NOMO-1 (cell line): Measurements from ENCODE around the gene CHI3L1.
A peak's percentile ranks its signal among the peaks of the same experiment; 100 is the strongest.
"Not testable (repeated sequence)": the region's sequence is repeated elsewhere in the genome, so short reads cannot be mapped to it uniquely, and the experiment has no call there.

Experiments
- DNase-seq, 2 experiments: peaks; one replicate each; lab custom pipeline; 2025; ENCODE audit not compliant: unreplicated experiment in 2 of 2; lab: John Stamatoyannopoulos, UW

Gene CHI3L1

GRCh38 chr1:203186446-203187303 is at the start of gene CHI3L1:
TSS of gene CHI3L1 (minus strand) at chr1:203186704. CDS start at chr1:203186623, 81 bp downstream.
- peak; percentile 51 to 67 for DNase-seq

DNA sequence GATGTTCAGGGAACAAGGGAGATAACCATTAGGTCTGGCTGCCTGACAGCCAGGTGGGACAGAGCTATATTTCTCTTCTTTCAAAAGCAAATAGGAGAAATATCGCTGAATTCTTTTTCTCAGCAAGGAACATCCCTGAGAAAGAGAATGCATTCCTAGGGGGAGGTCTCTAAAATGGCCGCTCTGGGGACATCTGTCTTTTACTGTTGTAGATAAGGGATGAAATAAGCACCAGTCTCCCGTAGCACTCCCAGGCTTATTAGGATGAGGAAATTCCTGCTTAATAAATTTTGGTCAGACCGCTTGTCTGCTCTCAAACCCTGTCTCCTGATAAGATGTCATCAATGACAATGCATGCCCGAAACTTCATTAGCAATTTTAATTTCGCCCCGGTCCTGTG is 48.4 kb upstream of the CHI3L1 start:
- DNase-seq, result not testable (repeated sequence)

- DNase-seq, result no peak
Observed at GRCh38 chr1:203229471-203230135, 43.1 kb upstream of the CHI3L1 start, which contains the start of gene CHIT1. TSS of gene CHIT1 (minus strand) at chr1:203229673. CDS start at chr1:203229636, 37 bp downstream.

DNA sequence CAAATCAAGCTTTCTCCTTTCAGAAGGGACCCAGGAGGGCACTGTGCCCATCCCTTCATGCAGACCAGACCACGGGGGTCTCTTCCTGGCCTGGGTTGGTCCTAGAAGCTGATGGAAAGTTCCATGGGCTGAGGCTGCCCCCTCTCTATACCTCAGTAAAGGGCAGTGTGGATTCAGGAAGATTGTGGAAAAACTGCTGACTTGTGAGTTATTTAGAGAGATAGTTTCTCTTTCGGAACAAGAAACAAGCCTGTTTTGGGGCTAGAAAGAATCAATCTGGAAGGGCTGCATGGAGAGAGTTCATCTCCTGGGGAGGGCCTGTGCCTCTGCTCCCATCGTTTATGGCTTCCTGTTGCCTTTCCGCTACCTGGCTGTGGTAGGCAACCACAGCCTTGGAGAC is 42.2 kb upstream of the CHI3L1 start:
- no peak for DNase-seq

DNA sequence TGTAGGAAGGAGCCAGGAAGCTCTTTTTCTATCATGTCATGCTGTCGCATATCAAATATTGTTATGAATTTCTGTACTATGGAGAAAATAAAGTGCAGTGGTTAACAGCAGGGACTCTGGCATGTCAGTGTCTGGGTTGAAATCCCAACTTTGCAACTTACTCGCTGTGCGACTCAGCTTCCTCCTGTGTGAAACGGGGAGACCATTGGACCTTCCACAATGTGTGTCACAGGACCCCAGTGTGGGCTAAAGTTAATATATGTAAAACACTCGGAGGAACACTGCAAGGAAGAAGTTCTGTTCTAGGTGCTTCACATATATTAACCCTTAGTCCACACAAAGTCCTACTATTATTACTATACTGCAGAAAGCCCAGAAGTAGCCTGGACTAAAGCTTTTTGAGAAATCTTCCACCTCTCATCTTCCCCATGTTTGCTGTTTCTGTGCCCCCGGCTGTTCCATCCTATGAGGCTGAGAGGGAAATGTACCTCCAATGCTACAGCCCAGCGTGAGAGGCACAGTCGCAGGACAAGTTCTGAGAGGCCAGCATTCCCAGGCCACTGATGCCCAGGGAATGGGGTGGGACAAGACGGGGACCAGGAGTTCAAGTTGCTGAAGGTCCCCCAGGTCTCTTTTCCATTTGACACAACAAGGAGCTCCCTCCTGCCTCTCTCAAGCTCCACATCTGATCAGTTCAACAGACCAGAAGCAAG is 41.0 kb upstream of the CHI3L1 start:
- no peak for DNase-seq

GRCh38 chr1:203225071-203225470 is 38.6 kb upstream of the CHI3L1 start:
- DNase-seq, result peak in 1 of 2 experiments; percentile 8

GRCh38 chr1:203223012-203223775 is 36.7 kb upstream of the CHI3L1 start:
- no peak for DNase-seq

- no peak for DNase-seq
Observed at GRCh38 chr1:203219934-203220333, 33.4 kb upstream of the CHI3L1 start.

DNA sequence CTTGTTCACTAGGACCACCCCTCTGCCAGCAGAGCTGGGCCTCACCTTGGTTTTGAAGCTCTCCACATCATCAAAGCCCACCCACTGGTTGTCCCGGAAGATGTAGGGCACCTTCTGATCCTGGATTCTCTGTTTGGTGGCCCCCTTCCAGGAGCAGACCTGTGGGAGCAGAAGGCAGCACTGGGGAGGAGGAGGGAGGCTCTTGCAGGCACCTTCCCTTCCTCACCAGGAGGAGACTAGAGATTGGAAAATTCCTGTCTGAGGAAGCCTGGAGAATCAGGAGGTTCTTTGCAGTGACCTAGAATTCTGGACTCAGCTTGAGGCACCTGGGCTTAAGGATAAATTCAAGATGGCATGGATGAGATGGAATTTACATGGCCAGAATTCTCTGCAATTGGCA is 32.7 kb upstream of the CHI3L1 start:
- DNase-seq, result no peak

GRCh38 chr1:203217668-203218067 is 31.2 kb upstream of the CHI3L1 start:
- no peak for DNase-seq

DNA sequence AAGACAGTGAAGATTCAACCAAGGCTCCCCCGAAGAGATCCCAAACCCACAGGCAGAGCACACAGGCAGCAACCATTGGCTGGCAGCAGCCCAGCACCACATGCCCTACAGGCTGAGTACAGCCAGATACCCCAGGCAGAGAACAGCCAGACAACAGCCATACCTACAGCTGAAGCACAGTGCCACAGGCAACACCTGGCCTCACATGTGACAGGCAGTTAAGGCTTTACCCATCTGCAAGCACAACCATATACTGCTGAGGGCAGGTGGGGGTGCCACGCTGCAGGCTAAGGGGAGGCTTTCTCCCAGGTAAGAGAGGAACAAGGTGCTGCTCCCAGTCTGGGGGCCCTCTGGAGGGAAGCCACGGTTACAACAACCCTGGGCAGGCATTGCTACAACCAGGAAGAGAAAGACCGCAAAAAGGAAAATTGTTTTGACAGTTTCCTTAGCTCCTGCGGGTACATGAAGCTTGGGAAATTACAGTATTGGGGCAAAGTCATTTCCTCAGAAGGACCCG is 30.7 kb upstream of the CHI3L1 start:
- peak in 1 of 2 experiments; percentile 22 for DNase-seq

DNA sequence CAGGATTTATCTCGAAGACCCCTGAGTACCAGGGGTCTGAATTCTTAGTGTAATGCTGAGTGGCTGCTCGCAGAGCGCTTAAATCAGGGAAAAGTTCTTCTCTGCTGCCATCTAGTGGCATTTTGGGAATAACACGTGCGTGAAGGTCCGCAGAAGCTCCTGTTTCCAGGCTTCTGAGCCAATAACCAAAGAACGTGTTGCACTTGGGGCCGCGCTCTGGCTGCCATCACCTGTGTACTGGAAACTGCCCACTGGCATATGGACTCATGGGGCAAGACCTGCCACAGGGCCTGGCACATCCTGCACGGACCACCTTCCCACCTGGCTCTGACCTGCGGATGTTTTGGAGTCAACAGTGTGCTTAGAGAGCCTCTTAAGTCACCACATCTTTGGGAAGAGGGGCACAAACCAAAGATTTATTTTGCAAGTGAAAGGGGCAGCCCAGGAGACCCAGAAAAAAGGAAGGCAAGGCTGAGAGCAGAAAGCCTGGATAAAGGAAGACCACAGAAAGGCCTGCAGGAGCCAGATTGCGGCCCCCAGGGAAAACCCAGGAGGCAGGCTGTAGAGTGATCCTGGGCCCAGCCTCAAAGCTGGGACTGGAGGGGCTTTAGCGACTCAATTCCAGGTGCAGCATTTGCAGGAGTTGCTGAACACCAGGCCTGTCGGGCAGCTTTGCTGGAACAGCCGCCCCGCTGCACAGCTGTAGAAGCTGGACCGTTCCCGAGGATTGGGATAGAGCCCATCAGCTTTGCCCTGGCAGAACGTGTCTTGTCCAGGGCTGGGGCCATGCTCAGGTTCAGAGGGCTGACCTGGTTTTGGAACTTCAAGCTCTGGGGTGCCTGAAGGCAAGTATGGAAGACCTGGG is 30.0 kb upstream of the CHI3L1 start:
- peak; percentile 48 to 77 for DNase-seq

DNA sequence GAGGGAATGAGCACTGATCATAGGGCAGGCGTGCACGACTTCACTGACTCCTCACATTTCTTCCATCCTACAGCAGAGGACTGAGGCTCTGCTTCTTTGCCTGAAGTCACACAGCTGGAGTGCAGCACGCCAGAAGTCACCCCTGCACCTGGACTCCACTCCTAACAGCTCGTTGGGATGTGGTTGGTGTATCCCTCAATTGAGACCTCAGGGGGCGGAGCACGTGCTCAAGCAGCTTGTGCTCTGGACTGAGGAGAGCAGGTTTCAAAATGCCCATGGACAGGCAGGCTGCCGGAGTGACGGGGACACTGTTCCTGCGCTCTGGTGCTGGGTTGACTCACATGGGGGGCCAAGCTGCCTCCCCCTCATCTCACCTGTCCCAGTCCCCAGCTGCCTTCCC is 29.1 kb upstream of the CHI3L1 start:
- no peak for DNase-seq

DNA sequence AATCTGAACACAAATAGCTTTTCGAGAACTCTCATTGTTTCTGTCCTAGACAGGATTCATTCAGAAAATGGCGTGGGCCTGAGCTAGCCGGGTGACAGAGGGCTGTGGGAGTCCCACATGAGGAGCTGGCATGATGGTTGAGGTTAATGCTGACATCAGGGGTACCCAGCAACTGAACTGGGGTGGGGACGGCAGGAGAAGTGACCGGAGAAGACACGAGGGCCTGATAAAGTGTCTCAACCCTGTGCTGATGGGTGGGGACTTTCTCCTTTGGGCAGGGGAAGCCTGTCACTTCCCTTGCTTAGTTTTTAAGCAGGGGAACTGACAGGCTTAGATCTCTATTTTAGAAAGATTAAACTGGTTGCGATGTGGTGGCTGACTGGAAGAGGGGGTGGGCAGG is 28.4 kb upstream of the CHI3L1 start:
- DNase-seq, result peak; percentile 32 to 59

- DNase-seq, result no peak
Observed at GRCh38 chr1:203213126-203213525, 26.6 kb upstream of the CHI3L1 start.

DNA sequence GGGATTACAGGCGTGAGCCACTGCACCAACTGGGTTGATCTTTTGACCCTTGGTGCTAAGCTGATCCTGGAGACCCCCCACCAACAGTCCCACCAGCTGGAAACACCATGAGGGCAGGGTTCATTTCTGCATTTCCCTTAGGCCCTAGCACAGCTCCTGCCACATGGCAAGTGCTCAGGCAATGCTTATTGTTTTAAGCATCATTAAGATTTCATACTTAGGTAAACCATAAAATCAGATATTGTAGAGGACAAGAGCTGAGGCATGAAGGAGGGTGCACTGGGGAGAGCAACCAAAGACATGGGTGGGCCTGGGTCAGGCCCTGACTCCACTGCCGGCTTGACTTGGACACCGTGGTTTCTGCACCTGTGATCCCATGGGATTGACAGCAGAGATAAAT is 25.3 kb upstream of the CHI3L1 start:
- no peak for DNase-seq

DNA sequence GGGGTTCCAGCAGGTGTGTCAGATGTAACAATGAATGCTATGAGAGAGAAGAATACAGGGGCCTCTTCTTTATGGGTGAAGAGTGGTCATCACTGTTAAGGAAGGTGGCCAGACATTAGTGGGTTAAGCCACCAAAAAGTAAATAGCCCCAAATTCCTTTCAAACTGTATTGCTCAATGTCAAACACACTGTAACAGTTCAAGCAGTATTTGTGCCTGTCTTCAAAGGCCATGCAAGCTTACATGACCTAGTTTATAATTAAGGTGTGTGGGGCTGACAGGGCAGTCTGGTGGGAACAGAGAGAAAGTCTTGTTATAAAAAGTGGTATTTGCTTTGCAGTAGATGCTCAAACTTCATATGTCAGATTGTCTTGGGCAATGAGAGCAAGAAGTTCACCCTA is 24.5 kb upstream of the CHI3L1 start:
- DNase-seq, result no peak

- no peak for DNase-seq
Observed at GRCh38 chr1:203210350-203210749, 23.8 kb upstream of the CHI3L1 start.

DNA sequence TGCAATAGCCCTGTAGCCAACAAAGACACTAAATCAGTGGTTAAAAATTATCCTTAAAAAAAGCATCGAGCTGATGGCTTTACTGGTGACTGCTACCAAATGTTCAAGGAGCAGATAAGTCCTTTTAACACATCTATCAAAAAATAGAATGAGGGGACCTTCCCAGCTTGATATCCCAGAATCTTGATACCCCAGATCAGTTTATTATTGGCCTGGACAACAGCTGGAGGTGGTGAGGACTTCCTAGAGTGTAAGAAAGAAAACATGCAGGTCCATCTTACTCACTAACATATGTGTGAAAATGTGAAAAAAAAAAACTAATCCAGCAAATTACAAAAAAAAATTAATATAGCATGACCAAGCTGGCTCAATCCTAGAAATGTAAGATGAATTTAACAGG is 21.7 kb upstream of the CHI3L1 start:
- DNase-seq, result no peak
